Kidney epithelial cell (primary cell): ENCODE data around the gene SUSD2. TPM values are rescaled to one million over a fixed set of nuclear protein-coding genes. Genes with fewer than 3 reads are reported as not detected.

Source experiments
- DNase-seq: peaks from one replicate; pipeline ENCODE4 v3.0.0-alpha.2; 2010; ENCODE audit warnings: low read depth
- H3K27me3 ChIP-seq: 2 replicates; pipeline ENCODE4 v1.6.0; 2011; ENCODE audit warnings: low read length; ENCODE audit not compliant: control insufficient read depth, insufficient read depth
- H3K36me3 ChIP-seq: 2 replicates; pipeline ENCODE4 v1.5.1; 2011; ENCODE audit warnings: low read length; ENCODE audit not compliant: control insufficient read depth, insufficient read depth
- H3K4me3 ChIP-seq: 2 replicates; pipeline ENCODE4 v1.5.1; 2011; ENCODE audit warnings: low read depth, mild to moderate bottlenecking, control low read depth, low read length
- CTCF ChIP-seq: IDR thresholded peaks from 2 replicates; pipeline ENCODE4 v1.5.1; 2011; ENCODE audit warnings: mild to moderate bottlenecking, moderate library complexity, low read length, control low read depth, inconsistent platforms; ENCODE audit not compliant: insufficient read depth, poor library complexity, severe bottlenecking
- total RNA-seq: library from RNA; depleted of rRNA; stranded (reverse); fragments of >200 nt; gene quantifications from 2 replicates; pipeline ENCODE4 v1.2.3, GENCODE V29; 2015

The SUSD2 gene
- total RNA-seq, 1 donor from 2014 or later: 0.17 TPM

- Histone ChIP-seq H3K27me3 (no peaks in the 10 kb centered on the region), H3K4me3 (no peak overlapping the region), H3K36me3 (no peaks in the 10 kb centered on the region)
- no peak for DNase-seq
- no peak for TF ChIP-seq CTCF
These were observed 15.6 kb upstream of the SUSD2 start for GRCh38 chr22:24165673-24166072.

- no peaks in the 10 kb centered on the region for H3K36me3 ChIP-seq
- H3K27me3 ChIP-seq: no peaks in the 10 kb centered on the region
- TF ChIP-seq CTCF: no peak
- no peak overlapping the region for H3K4me3 ChIP-seq
- DNase-seq: no peak
These were observed 14.5 kb upstream of the SUSD2 start for GRCh38 chr22:24166811-24167210.

- Histone ChIP-seq H3K36me3 (no peaks in the 10 kb centered on the region), H3K4me3 (no peak overlapping the region), H3K27me3 (no peaks in the 10 kb centered on the region)
- TF ChIP-seq CTCF: no peak
- no peak for DNase-seq
These were observed 11.7 kb upstream of the SUSD2 start for GRCh38 chr22:24169439-24170058.

GRCh38 chr22:24170188-24170587 is 11.1 kb upstream of the SUSD2 start:
- DNase-seq: no peak
- TF ChIP-seq CTCF: no peak
- Histone ChIP-seq H3K4me3 (no peak overlapping the region), H3K27me3 (no peaks in the 10 kb centered on the region), H3K36me3 (no peaks in the 10 kb centered on the region)

- Histone ChIP-seq H3K4me3 (no peak overlapping the region), H3K27me3 (no peaks in the 10 kb centered on the region), H3K36me3 (no peaks in the 10 kb centered on the region)
- no peak for TF ChIP-seq CTCF
- DNase-seq: no peak
These were observed 10.7 kb upstream of the SUSD2 start for GRCh38 chr22:24170632-24171031.

- no peaks in the 10 kb centered on the region for H3K36me3 ChIP-seq
- no peak overlapping the region for H3K4me3 ChIP-seq
- no peaks in the 10 kb centered on the region for H3K27me3 ChIP-seq
- no peak for TF ChIP-seq CTCF
- no peak for DNase-seq
These were observed 9.5 kb upstream of the SUSD2 start for GRCh38 chr22:24171822-24172221.
